Ishikawa (cell line): Measurements from ENCODE around the gene ALDH3A1.

Experiments used
- EGR1 ChIP-seq: IDR thresholded peaks from 2 replicates; pipeline ENCODE4 v1.6.1; 2012
- FOXM1 ChIP-seq: IDR thresholded peaks from 2 replicates; pipeline ENCODE4 v1.6.1; 2012; ENCODE audit warnings: low read depth, borderline replicate concordance
- TEAD4 ChIP-seq: IDR thresholded peaks from 2 replicates; pipeline ENCODE4 v1.6.1; 2012
- YY1 ChIP-seq: IDR thresholded peaks from 2 replicates; pipeline ENCODE4 v1.6.1; 2012; ENCODE audit warnings: low read depth
- TF ChIP-seq, protein P1 (sequence below): IDR thresholded peaks from 2 replicates; pipeline ENCODE4 v1.6.1; 2012

DNA sequence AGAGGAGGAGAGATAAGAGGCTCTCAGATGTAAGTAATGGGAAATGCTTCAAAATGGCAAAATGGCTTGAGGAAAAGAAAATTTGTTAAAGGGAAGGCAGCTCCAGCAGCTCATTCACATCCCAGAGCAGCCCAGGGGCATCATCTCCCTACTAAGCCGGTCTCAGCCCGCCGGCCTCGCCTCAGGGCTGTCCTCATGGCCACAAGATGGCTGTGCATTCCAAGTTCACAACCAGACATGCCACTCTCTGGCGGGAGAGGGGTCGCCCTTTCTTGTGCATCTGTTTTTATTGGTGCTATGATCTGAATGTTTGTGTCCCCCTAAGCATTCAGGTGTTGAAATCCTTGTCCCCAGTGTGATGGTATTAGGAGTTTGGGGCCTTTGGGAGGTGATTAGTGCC, 18.2 kb downstream of the ALDH3A1 start:
- TF ChIP-seq YY1 (no peak), FOXM1 (no peak), TEAD4 (no peak), EGR1 (no peak)
- TF ChIP-seq, protein P1, sequence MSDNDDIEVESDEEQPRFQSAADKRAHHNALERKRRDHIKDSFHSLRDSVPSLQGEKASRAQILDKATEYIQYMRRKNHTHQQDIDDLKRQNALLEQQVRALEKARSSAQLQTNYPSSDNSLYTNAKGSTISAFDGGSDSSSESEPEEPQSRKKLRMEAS: no peak
